ENCODE results near the gene ILK. TPM values are rescaled to one million over a fixed set of nuclear protein-coding genes. Genes with fewer than 3 reads are reported as not detected.
A peak's percentile ranks its signal among the peaks of the same experiment; 100 is the strongest.

ILK gene
- polyA plus RNA-seq, 1 donor = 145 TPM

- DNase-seq = peak; percentile 72
Measured at GRCh38 chr11:6618117-6619003, 14.8 kb downstream of the ILK start.

- peak; percentile 94 for DNase-seq
Measured at GRCh38 chr11:6619004-6619745, 15.6 kb downstream of the ILK start, which contains the start of gene TPP1. Gene TPP1 (minus strand): TSS chr11:6619422. CDS start chr11:6619400, 22 bp downstream.

DNA sequence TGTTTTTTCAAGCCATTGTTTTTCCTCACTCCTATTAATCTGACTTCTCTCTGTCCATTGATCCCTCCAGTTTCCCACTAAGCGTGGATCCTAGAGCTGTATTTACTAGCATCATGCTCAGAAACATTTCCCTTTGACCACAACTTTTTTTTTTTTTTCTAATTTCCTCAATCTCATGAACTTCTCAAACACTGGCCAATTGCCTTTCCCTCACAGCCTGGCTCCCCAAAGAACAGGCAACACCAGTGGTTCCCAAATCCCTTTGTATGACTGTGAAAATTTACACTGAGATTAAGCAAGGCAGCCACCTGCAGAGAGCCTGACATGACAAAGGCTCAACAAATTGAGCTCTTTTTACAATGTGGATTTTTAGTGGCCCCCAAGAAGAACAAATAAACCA, 17.1 kb downstream of the ILK start:
- no peak for DNase-seq

- no peak for DNase-seq
Measured at GRCh38 chr11:6621711-6622211, 18.2 kb downstream of the ILK start.

- DNase-seq = no peak
Measured at GRCh38 chr11:6622261-6623171, 18.9 kb downstream of the ILK start.

- no peak for DNase-seq
Measured at GRCh38 chr11:6623391-6624363, 20.1 kb downstream of the ILK start.

DNA sequence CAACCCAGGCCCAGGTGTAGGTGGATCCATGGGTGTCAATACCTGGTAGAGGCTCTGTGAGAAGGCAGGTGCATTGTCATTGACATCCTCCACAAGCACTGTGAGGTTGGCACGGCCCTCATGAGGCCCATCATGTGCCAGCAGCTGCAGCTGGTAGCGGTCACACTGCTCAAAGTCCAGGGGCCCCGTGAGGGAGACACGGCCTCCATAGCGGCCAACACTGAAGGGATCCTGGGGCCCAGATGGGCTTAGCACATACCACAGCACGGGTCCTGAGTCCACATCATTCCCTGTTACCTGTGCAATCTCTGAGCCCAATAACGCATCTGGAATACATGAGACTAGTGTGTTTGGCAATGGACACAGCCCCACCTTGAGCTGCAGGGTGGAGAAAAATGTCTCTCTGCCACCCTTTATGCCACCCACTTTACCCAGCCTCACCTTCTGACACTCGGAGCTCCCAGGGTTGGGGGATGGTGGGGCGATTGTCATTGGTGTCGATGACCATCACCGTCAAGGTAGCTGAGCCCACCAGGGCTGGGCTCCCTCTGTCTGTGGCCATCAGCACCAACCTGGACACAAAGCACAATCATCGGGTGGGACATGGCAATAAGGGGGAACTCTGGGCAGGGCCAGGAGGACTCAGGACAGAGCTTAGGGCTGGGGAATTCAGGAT, 21.7 kb downstream of the ILK start:
- no peak for DNase-seq

DNA sequence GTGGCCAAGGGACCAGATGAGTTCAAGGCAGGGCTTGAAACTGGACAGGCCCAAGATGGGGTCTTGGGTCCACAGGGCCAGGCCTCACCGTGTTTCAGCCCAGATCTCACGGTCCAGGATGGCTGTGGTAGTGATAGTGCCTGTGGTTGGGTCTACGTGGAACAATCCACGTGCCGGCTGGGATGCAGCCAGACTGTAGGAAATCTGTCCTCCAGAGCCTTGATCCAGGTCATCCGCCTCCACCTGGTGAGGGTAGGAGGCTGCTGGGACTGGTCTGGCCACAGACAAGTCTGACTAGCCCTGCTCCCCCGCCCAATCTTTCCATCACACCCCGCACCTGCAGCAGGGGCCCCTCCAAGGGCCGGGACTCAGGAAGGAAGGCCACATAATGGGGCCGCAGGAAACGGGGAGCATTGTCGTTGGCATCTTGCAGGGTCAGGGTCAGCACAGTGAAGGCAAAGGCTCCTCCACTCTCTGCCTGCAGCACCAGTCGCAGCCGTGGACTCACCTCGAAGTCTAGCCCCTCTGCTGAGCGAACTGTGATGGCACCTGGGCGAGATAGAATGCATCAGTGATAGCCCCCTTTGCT, 22.4 kb downstream of the ILK start:
- DNase-seq = no peak

GRCh38 chr11:6626971-6627761, 23.6 kb downstream of the ILK start:
- DNase-seq = no peak

- no peak for DNase-seq
Measured at GRCh38 chr11:6627762-6628241, 24.2 kb downstream of the ILK start.

- DNase-seq = no peak
Measured at GRCh38 chr11:6628526-6628925, 25.0 kb downstream of the ILK start.

DNA sequence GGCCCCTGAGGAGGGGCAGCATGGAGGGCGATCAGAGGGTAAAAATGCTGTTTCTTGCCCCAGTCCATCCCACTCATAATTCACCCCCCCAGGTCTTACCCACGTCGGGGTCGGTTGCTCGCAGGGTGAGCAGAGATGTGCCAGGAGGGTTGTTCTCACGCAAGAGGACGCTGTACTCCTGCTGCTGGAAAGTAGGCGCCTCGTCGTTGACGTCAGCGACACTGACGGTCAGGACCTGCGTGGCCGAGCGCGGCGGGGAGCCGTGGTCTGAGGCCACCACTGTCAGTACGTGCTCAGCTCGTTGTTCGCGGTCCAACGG, 26.0 kb downstream of the ILK start:
- no peak for DNase-seq

DNA sequence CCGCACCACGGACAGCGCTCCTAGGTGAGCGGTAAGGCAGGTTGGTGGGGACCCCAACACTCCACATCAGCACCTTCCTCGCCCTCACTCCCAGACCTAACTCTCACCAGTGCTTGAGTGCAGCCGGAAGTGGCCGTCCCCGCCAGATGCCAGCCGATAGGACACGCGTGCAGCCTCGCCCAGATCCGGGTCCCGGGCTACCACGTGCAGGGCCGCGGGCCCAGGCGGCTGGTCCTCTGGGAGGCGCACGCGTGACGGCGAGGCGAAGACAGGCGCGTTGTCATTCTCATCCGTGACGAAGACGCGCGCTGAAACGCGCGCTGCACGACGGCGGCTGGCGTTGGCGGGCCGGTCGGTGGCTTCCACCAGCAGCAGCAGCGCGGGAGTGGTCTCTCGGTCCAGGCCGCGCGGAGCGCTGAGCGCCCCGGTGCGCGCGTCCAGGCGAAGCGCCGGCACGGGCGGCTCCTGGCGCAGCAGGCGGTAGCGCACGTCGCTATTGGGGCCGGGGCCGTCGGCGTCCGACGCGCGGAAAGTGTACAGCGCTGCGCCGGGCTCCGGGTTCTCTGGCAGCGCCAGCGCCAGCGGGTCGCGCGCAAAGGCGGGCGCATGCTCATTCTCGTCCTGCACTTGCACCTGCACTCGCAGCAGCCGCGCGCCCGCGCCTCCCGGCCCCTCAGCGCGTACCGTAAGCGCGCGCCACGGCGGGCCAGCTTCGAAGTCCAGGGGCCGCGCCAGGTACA, 26.5 kb downstream of the ILK start:
- peak; percentile 31 for DNase-seq

DNA sequence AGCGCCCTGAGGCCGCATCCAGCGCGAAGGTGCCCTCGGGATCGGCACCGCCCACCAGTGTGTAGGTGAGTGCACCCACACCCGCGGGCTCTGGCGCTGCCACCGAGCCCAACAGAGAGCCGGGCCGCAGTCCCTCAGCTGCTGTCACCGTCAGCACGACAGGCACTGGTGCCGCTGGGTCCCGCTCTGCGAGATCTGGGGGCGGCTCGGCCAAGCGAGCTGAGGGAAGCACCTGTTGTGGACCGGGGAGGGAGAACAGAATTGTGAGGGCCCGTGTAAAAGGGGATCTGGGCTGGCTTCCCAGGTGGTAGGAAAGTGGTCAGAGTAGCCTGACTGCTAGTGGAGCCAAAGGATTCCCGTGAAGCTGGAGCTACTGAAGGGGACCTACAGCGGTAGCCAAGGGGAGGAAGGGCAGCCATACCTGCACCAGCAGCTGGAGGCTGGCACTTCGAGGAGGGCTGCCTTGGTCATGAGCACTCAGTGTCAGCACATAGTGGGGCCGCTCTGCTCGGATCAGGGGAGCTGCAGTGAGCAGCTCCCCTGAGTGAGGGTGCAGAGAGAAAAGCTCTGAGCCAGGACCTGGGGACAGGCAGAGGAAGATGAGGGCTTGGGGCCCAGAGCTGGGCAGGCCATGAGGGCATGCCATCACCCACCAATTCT, 27.2 kb downstream of the ILK start:
- DNase-seq = no peak

DNA sequence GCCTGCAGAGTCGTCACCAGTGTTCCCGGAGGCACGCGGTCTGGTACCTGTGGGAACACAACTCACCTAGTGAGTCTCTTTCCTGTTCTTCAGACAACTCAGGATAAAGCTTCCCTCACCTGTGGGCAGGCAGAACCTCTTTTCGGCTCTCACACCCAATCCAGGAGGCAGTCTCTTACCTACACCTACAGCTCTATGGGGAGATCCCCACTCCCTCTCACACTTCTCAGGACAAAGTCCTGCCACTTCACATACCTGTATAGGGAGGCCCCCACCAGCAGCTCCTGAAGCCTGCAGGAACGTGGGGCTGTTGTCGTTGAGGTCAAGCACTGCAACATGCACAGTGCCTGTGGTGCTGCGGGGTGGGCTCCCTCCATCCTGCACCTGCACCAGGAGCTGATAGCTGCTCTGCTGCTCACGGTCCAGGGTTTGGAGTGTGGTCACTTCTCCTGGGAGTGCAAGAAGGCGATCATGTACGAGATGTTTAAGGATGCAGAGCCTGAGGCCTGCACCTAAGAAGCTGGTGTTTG, 27.9 kb downstream of the ILK start:
- no peak for DNase-seq

- no peak for DNase-seq
Measured at GRCh38 chr11:6632116-6633073, 28.8 kb downstream of the ILK start.

Measured in left kidney (tissue), 2 donors.